ENCODE measurements around the gene ACTL8. TPM values are rescaled to one million over a fixed set of nuclear protein-coding genes. Genes with fewer than 3 reads are reported as not detected.

ACTL8 gene
- polyA plus RNA-seq, 2 of the 4 experiments (the other 2 are of a cell fraction), result 0.30 to 1.3 TPM

DNA sequence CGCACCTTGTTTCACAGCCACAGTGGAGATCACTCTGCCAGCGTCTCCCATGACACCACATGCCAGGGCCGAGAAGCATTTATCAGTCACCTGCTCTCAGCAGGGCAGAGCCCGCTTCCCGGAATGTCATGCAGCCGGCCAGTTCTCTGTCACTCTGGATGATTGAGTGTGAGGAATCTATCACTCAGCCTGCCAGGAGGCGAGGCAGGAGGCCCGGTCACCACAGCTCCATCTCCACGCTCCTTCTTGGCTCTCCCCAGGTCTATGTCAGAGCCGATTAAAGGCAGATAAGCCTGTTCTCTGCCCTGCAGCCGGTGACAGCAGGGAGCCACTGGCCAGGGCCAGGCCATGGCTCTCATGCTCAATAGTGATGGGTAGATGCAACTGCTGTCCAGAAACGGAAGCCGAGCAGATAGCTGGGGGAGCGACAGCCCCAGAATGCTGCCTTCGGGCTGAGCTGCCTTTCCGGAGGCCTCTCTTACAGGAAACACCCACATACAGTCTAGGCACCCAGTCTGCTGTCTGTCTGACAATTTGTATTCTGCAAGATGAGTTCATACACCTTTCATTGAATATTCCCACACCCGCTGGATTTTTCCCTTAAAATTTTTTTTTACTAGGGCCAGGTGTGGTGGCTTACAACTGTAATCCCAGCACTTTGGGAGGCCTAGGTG lies 64.1 kb downstream of the ACTL8 start (continued):
- TF ChIP-seq NR3C1 (IDR thresholded peaks at IDR 0.05), result no peak

- 74% methylated on average over 8 of the region's 8 CpGs for WGBS (ENCODE audit: missing lambda C conversion rate)
- Histone ChIP-seq H3K4me2 (no peak overlapping the region), H3K4me3 (no peak overlapping the region), H3K4me1 (no peaks in the 10 kb centered on the region), H3K9me3 (no peaks in the 10 kb centered on the region), H3K27ac (no peak overlapping the region)
- ChIA-PET CTCF (interaction anchor here (0.6 kb wide), 1 partner anchor 59 kb away, joined by 3 read pairs; no protein-coding TSS in a partner anchor), POLR2A (no interaction called here)
- no peak for TF ChIP-seq RARB (CRISPR knock-in tag; IDR thresholded peaks at IDR 0.05)
- TF ChIP-seq RAD21 (conservative IDR thresholded peaks at IDR 0.05 in 1 of 2, IDR thresholded peaks at IDR 0.05 in 1 of 2), result no peak
- TF ChIP-seq HOXA7 (CRISPR knock-in tag; IDR thresholded peaks at IDR 0.05), result no peak
- FAIRE-seq (no peak), DNase-seq (ENCODE audit: low read depth in 1 of 2, low spot score in 1 of 2) (no peak), ATAC-seq (no peak)
These were observed 65.1 kb downstream of the ACTL8 start for GRCh38 chr1:17820198-17820597.

- Histone ChIP-seq H3K4me3 (no peak overlapping the region), H3K9me3 (no peaks in the 10 kb centered on the region), H3K4me1 (no peaks in the 10 kb centered on the region), H3K27ac (no peak overlapping the region), H3K4me2 (no peak overlapping the region)
- no peak for DNase-seq (ENCODE audit: low read depth in 1 of 2, low spot score in 1 of 2)
- FAIRE-seq, result no peak
- no peak for ATAC-seq
- no peak for TF ChIP-seq ZNF302 (CRISPR knock-in tag; IDR thresholded peaks at IDR 0.05)
- no peak for TF ChIP-seq ZC3H11A (IDR thresholded peaks at IDR 0.05)
- no peak for TF ChIP-seq RNF2 (IDR thresholded peaks at IDR 0.05; ENCODE audit: borderline replicate concordance, low read depth)
- no peak for TF ChIP-seq EHF (CRISPR knock-in tag; IDR thresholded peaks at IDR 0.05)
- no peak for TF ChIP-seq RFX5 (IDR thresholded peaks at IDR 0.05)
- TF ChIP-seq ESRRA (IDR thresholded peaks at IDR 0.05; ENCODE audit: borderline replicate concordance, low read length), result no peak
- no peak for TF ChIP-seq HOXB13 (CRISPR knock-in tag; IDR thresholded peaks at IDR 0.05; ENCODE audit: low read depth)
- no peak for TF ChIP-seq KDM1A (IDR thresholded peaks at IDR 0.05; ENCODE audit: low read depth)
- TF ChIP-seq MAFK (IDR thresholded peaks at IDR 0.05; ENCODE audit: partially characterized antibody), result no peak
- ChIA-PET POLR2A (no interaction called here), CTCF (interaction anchor here (1.1 to 1.7 kb wide), 2 partner anchors 14 to 161 kb away, joined by 3 to 5 read pairs; no protein-coding TSS in a partner anchor)
- 80% methylated on average over 7 of the region's 22 CpGs for WGBS (ENCODE audit: missing lambda C conversion rate)
These were observed 67.8 kb downstream of the ACTL8 start for GRCh38 chr1:17822741-17823426.

GRCh38 chr1:17825273-17826164 lies 70.4 kb downstream of the ACTL8 start:
- Histone ChIP-seq H3K4me3 (no peak overlapping the region), H3K9me3 (no peaks in the 10 kb centered on the region), H3K27ac (no peak overlapping the region), H3K4me1 (no peaks in the 10 kb centered on the region), H3K4me2 (no peak overlapping the region)
- ATAC-seq, result peak in 1 of 2 experiments; percentile 18; a peak in 2 of 6 replicates
- WGBS (ENCODE audit: missing lambda C conversion rate), result 62% methylated on average over 25 of the region's 33 CpGs
- no peak for DNase-seq (ENCODE audit: low read depth in 1 of 2, low spot score in 1 of 2)
- FAIRE-seq, result no peak
- ChIA-PET CTCF (interaction anchor here (0.8 to 2.4 kb wide), 13 partner anchors 9 to 198 kb away, joined by 3 to 11 read pairs (median 4); no protein-coding TSS in a partner anchor), POLR2A (no interaction called here)
- TF ChIP-seq, protein P1, sequence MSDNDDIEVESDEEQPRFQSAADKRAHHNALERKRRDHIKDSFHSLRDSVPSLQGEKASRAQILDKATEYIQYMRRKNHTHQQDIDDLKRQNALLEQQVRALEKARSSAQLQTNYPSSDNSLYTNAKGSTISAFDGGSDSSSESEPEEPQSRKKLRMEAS (IDR thresholded peaks at IDR 0.05), result no peak
- TF ChIP-seq E2F6 (IDR thresholded peaks at IDR 0.05; ENCODE audit: borderline replicate concordance, low read depth), result no peak
- no peak for TF ChIP-seq HEYL (CRISPR knock-in tag; IDR thresholded peaks at IDR 0.05)
- TF ChIP-seq RARB (CRISPR knock-in tag; IDR thresholded peaks at IDR 0.05), result no peak
- no peak for TF ChIP-seq FOSL2 (IDR thresholded peaks at IDR 0.05)
- TF ChIP-seq FOSL2 (CRISPR knock-in tag; IDR thresholded peaks at IDR 0.05), result no peak
- TF ChIP-seq KDM1A (IDR thresholded peaks at IDR 0.05; ENCODE audit: low read depth), result no peak
- no peak for TF ChIP-seq NFE2L2 (conservative IDR thresholded peaks at IDR 0.05; ENCODE audit: low read length)
- TF ChIP-seq POLR2AphosphoS2 (conservative IDR thresholded peaks at IDR 0.05; ENCODE audit: low read length), result no peak
- no peak for TF ChIP-seq ZNF302 (CRISPR knock-in tag; IDR thresholded peaks at IDR 0.05)
- TF ChIP-seq EHF (CRISPR knock-in tag; IDR thresholded peaks at IDR 0.05), result no peak
- no peak for TF ChIP-seq CHD2 (IDR thresholded peaks at IDR 0.05; ENCODE audit: low read length, partially characterized antibody)
- TF ChIP-seq BHLHE40 (IDR thresholded peaks at IDR 0.05; ENCODE audit: low read depth, low read length), result no peak
- TF ChIP-seq CBX8 (IDR thresholded peaks at IDR 0.05), result no peak
- TF ChIP-seq, protein P2, sequence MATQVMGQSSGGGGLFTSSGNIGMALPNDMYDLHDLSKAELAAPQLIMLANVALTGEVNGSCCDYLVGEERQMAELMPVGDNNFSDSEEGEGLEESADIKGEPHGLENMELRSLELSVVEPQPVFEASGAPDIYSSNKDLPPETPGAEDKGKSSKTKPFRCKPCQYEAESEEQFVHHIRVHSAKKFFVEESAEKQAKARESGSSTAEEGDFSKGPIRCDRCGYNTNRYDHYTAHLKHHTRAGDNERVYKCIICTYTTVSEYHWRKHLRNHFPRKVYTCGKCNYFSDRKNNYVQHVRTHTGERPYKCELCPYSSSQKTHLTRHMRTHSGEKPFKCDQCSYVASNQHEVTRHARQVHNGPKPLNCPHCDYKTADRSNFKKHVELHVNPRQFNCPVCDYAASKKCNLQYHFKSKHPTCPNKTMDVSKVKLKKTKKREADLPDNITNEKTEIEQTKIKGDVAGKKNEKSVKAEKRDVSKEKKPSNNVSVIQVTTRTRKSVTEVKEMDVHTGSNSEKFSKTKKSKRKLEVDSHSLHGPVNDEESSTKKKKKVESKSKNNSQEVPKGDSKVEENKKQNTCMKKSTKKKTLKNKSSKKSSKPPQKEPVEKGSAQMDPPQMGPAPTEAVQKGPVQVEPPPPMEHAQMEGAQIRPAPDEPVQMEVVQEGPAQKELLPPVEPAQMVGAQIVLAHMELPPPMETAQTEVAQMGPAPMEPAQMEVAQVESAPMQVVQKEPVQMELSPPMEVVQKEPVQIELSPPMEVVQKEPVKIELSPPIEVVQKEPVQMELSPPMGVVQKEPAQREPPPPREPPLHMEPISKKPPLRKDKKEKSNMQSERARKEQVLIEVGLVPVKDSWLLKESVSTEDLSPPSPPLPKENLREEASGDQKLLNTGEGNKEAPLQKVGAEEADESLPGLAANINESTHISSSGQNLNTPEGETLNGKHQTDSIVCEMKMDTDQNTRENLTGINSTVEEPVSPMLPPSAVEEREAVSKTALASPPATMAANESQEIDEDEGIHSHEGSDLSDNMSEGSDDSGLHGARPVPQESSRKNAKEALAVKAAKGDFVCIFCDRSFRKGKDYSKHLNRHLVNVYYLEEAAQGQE (IDR thresholded peaks at IDR 0.05), result no peak
- no peak for TF ChIP-seq KDM5A (IDR thresholded peaks at IDR 0.05)
